Activated naive CD4-positive, alpha-beta T cell (primary cell): ENCODE measurements around the gene HK3.

ENCODE experiments used
- DNase-seq, 4 experiments: peaks; one replicate each; lab custom pipeline; 2025; lab: John Stamatoyannopoulos, UW

The HK3 gene

DNA sequence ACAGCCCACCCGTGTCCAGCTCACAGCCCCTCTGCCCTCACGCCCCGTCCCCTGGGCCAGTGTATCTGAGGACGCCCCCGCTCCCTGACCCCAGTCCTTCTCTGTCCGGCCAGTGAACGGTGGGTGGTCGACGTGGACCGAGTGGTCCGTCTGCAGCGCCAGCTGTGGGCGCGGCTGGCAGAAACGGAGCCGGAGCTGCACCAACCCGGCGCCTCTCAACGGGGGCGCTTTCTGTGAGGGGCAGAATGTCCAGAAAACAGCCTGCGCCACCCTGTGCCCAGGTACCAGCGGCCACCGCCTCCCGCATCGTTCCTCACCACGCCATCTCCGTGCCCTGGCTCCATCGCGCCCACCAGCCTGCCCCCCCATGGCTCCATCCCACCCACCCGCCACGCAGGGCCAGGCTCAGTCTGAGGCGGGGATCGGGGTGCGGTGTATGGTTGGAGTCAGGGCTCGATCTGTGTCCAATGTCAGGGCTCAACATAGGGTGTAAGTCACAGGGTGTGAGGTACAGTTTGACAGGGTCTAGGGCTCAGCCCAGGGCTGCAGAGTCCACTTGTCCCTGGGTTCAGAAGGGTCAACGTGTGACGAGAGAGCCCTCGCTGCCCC is 29.5 kb downstream of the HK3 start:
- DNase-seq, result no peak

DNA sequence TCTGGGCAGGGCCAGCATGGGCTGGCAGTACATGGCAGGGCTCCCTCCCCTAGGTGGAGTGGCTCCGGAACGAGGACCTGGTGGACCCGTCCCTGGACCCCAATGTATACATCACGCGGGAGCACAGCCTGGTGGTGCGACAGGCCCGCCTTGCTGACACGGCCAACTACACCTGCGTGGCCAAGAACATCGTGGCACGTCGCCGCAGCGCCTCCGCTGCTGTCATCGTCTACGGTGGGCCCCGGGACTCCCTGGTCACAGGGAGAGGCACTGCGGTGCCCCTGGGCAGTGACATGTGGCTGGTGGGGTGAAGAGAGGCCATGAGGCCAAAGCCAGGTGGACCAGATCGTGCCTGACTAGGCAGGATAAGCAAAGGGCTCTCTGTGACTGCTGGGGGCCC is 30.4 kb downstream of the HK3 start:
- DNase-seq, result no peak

DNA sequence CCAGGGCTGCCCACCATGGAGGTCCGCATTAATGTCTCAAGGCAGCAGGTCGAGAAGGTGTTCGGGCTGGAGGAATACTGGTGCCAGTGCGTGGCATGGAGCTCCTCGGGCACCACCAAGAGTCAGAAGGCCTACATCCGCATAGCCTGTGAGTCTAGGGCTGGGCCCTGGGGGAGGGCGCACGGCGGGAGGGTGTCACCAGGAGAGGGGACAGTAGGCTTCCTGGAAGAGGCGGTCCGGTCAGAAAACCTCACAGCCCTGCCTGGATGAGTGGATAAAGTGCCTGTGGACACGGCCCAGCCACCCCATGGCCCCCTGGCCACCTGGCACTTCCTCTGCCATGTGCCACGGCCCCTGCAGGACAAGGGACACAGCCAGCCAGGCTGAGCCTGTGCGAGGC is 31.0 kb downstream of the HK3 start:
- no peak for DNase-seq

GRCh38 chr5:176866707-176867310 is 32.3 kb downstream of the HK3 start:
- no peak for DNase-seq

GRCh38 chr5:176865964-176866363 is 33.2 kb downstream of the HK3 start:
- no peak for DNase-seq

GRCh38 chr5:176864755-176865154 is 34.4 kb downstream of the HK3 start:
- no peak for DNase-seq

- DNase-seq, result no peak
Measured at GRCh38 chr5:176863765-176864098, 35.4 kb downstream of the HK3 start.

DNA sequence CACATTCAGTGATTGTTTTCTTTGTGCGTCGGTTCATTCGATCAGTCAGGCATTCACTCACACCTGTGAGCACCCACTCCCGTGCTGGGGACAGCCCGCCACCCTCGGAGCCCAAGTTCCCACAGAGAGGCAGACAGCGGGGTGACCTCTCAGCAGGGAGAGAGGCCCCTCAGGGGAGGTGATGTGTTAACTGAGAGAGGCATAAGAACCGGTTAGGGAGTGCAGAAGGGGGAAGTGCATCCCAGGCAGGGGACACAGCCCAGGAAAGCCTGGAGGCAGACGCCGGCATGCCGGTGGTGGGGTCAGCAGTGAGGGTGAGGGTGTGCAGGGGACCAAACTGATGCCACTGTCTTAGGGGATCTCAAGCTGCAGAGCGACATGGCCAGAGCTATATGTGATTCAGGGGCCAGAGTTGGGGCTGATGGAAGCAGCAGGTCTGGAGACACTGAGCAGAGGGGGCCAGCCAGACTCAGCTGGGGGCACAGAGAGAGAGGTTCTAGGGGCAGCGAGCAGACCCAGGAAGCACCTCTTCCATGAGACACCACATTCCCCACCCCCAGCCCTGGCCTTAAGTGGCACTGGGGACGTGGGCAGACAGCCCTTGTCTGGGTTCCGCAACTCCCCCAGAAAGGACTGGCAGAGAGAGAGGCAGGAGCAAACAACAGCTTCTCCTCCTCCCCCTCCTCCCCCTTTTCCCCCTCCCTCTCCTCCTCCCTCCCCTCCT is 35.9 kb downstream of the HK3 start:
- no peak for DNase-seq

DNA sequence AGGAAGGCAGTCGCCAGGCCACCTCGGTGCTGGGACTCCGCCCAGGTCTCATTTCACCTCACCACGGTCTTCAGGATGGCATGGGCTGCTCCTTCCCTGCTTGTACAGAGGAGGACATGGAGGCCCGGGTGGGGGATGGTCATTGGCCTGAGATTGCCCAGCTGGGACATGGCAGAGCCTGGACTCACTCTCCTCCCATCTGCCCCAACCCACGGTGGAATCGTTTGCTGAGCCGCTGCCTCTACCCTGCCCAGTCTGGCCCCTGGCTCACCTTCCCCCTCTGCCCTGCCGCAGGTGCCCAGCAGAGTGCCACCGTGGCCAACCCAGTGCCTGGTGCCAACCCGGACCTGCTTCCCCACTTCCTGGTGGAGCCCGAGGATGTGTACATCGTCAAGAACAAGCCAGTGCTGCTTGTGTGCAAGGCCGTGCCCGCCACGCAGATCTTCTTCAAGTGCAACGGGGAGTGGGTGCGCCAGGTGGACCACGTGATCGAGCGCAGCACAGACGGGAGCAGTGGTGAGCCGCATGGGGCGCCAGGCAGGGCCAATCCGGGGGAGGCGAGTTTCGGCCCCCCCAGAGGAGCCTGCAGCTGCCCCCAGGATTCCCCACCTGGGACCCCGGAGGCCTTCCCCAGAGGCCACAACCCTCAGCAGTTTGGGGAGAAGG is 36.7 kb downstream of the HK3 start:
- no peak for DNase-seq

DNA sequence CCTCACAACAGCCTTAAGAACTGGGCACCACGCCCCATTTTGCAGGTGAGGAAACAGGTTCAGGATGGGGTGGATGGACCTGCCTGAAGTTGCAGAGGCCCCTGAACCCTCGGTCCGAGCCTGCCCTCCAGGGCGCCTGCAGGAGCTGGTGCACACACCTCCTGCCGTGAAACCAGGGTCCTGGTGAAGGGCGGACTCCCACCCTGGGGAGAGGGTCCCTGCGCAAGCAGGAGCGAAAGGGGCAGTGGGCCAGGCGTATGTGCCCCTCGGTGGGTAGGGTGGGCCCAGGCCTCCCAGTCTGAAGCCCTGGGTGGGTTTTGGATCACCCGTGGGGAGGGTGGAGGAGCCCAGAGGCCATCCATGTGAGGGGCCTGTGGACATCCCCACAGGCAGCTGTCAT is 37.9 kb downstream of the HK3 start:
- no peak for DNase-seq

DNA sequence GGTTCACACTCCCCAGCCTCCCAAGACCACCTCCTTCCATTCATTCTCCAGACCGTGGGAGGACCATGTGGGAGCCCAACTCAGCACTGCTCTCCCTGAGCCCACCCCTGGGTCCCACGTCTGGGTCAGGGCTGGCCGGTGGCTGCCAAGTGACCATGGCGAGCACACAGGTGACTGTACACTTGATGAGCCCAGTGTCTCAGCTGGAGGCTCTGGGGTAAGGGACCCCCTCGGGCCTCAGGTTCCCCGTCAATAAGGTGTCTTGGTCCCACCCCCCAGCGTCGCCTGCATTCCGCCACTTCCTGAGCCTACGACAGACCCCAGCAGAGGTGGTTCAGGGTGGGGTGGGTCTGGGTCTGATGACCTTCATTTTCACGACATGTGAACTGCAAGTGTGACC is 38.8 kb downstream of the HK3 start:
- no peak for DNase-seq

DNA sequence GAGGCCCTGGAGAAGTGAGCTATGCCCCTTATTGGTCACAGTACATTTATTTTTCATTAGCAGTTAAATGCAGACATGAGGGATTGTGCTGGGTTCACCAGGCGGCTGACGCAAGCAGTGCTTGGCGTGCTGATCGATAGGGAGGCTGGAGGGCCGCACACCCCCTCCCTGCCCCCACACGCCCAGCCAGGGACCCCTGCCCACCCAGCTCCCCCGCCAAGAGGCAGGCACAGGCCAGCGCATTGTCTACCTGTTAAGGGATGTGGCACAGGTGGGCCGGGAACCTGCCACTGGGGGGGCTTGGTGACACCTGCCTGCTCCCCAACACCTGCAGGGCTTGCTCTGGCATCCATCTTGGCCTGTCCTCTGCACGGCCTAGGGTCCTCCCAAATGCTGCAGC is 39.2 kb downstream of the HK3 start:
- DNase-seq, result no peak

- DNase-seq, result no peak
Measured at GRCh38 chr5:176857894-176858273, 41.3 kb downstream of the HK3 start.

DNA sequence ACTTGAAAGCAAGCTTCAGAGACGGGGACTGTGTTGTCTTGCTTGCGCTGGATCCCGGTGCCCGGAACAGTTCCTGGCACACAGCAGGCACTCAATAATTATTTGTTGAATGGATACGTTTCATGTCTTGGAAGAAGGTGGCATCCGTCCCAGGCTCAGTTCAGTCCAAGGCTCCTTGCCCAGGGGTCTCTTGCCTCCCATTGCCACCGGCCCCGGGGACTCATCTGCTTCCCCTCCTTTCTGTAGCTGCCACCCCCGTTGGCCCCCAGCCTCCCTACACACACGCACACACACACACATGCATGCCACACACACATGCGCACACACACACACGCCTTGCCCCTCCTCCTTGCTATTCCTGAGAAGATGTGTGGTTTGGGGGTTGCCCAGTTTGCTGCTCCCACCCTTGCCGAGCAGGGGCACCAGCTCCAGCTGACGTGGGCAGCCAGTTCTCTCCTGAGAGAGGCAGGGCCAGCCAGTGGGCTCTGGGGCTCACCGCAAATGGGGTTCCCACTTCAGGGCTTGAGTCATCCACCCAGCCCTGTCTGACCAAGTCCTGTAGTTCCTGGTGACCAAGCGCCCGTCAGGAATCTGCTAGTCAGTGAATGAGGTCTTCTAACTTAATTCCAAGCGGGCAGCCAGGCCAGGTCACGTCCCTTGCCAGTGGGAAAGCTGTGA is 41.8 kb downstream of the HK3 start:
- no peak for DNase-seq

DNA sequence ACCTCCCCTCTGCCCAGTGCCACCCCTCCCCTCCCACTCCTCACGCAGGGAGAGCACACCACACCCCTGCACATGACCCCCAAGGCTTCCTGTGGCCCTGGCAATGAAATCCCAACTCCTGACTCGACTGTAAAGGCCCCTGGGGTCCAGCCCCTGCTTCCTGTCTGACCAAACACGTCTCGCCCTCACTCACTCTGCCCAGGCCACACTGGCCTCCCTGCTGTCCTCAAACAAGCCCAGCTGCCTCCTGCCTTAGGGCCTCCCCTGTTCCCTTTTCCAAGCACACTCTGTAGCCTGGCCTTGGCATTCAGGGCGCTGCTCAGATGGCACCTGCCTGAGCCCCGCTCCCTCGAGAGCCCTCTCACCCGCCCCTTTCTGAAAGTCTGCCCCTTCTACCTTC is 42.4 kb downstream of the HK3 start:
- DNase-seq, result no peak

DNA sequence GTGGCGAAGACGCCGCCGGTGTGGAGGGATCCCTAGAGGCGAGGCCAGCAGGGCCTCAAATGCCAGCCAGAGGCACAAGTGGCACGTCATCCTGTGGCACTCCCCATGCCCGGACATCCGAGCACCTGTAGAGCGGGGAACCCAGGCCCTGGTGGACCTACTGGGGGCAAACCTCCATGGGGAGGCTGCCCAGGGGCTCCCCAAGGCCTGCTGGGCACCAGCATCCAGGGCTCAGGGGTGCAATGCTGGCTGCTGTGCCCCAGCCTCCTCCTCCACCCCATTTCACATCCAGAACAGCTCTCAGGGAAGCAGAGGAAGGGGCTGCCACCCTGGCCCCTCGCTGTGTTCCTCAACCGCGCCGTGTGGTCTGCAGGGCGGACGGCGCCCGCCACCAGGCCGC is 43.5 kb downstream of the HK3 start:
- DNase-seq, result no peak

GRCh38 chr5:176854164-176854563 is 45.0 kb downstream of the HK3 start:
- DNase-seq, result no peak

GRCh38 chr5:176853151-176853778 is 45.9 kb downstream of the HK3 start:
- no peak for DNase-seq

DNA sequence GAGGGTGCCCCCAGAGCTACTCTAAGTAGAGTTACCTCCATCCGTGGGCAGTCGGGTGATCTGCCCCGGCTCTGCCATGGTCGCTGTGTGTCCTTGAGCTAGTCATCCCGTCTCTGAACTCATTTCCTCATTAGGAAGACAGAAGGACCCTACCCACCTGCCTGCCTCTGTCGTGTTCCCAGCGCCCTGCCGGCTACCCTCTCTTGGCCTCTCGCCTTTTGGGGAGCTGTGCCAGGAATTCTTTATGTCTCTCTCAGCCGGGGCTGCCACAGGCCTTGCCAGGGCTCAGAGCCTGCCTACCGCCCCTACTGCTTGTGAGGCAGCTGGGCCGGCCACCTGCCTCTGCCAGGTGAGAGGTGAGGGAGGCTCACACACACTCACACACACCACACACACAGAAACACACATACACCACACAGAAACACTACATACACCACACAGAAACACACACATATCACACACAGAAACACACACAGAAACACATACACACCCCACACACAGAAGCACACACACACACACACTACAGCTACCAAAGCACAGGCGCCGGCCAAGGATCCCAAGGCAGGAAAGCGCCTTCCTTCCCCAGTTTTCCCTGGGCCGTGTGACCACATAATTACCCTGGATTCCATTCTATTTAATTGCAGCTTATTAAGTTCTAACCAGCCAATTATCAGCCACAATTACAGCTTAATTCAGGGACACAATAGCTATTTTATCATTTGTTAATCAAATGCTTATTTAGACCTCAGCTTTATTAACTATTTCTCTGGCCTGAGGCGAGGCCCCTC is 47.1 kb downstream of the HK3 start:
- DNase-seq, result no peak

GRCh38 chr5:176851380-176851779 is 47.8 kb downstream of the HK3 start:
- no peak for DNase-seq
